OCI-M2 (cell line): ENCODE measurements around the gene PCDH1.
A peak's percentile ranks its signal among the peaks of the same experiment; 100 is the strongest.

ENCODE experiments used
- DNase-seq: peaks from one replicate; lab custom pipeline; 2025; ENCODE audit not compliant: unreplicated experiment; lab: John Stamatoyannopoulos, UW

Gene PCDH1

DNA sequence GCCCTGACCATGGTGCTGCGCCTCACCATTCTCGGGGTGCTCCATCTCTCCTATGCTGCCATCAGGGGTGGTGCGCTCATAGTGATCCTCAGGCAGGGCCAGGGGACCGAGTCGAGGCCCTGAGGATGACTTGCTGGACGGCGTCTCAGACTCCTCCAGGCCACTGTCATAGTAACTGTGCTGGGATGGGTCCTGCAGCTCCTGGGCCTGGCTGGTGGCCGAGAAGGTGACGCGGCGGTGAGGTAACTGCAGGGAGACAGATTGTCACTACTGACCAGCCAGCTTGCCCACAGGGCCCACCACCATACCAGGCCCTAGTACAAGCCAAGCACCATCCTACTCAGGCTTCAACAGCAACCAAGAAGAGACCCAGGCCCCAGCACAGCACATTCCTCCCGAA lies 21.0 kb downstream of the PCDH1 start:
- DNase-seq: no peak

DNA sequence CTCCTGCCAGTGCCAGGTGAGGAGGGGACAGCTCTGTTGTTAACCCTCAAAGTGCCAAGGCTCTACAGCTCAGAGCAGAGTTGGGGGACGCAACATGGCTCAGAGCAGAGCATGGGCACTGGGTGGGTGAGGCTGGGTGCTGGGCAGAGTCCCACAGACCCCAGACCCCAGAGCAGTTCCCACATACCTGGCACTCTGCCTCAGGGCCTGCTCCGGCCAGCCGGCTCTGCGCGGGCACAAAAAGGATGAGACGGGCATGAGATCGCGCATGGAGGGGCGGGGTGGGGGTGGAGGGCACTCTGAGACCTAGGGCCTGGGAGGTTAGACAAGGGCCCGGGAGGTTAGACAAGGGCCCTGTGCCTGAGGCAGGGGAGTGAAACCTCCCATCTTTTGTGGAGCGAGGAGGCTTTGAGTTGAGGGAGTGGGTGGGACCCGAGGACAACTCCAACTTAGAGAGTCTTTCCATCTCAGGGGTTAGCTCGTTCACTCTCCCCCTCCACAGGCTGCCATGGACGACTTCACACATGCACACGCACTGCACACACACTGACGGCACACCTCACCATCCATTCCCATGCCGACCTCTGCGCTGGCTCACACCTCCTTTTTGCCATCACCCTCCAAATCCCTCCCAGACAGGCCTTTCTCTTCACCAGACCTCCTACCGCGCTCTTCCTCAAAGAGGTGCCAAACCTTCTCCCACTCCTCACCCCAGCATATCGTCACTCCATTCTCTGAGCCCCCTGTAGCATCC lies 22.0 kb downstream of the PCDH1 start:
- no peak for DNase-seq

DNA sequence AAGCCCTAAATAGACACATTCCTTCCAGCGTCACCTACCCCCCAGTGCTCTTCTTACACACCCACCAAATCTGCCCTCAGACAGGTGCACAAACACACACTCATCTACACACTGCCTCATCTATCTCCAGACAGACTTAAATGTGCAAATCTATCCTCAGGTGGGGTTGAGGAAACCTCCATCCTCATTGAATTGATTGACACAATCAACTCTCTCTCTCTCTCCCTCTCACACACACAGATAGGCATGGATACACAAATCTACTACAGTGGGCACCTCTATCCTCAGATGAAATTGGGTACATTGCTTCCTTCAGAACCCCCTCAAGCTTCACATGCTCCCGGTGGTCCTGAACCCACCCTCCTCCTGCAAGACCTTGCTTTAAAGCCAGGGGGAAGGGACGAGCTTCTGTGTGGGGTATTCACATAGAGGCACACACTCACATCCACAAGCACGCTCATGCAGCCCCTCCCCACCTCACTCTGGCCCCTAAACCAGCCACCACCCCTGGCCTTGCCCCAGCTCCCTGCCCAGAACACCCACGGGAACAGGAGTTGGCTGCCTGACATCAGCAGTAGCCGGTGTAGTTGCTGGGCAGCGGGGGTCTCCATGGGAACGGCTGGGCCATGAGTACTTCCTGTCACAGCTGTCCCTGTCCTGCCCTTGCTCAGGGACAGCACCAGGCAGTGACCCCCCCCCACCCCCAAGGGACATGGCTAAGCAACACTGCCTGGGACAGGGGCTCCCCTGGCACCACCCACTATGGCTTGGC lies 22.8 kb downstream of the PCDH1 start:
- DNase-seq: no peak

DNA sequence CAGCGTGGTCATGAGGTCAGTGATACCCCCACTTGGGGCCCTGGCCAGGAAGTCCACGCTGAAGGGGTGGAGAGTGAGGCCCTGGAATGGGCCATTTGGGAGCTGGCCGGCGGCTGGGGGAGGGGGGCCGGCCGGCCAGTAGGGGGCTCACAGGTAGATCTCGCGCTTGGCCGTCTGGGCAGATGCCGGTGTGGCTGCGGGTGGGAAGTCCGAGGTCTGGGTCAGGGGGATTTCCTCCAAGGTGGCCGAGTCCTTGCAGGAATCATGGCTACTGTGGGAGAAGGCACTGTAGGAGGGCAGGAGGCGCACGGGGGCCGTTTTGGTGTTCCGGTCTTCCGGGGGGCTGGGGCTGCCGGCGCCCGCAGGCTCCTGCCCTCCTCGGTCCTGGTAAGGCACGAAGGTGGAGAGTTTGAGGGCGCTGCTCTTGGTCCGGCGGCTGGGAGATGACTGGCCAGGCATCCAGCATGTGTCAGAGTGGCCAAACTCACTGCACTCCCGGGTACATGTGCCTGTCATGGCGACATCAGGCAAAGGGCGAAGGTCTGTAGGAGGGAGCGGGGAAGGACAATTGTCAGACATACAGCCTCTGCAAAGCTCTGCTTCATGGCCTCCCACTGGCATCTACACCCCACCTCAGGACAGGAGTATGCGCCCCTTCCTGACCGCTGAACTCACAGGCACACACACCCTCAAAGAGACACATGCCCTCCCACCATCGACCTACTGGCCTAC lies 24.1 kb downstream of the PCDH1 start:
- DNase-seq: no peak

DNA sequence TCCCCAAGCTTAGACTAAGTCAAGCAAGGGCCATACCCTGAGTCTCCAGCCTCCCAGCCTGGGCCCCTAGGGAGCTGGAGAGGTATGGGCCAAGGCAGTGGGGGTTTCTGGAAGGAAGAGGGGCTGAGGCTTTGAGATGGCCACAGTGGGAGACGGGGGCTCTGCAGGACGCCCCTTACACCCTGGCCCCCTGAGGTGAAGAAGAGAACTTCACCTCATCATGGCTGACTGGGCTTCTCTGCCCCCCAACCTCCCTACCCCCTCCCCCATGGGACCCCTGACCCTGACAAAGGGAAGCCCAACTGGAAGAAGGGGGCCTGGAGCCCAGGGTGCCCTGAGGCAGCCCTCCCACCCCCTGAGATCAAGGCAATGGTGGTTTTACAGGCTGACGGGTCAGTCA lies 25.8 kb downstream of the PCDH1 start:
- DNase-seq: no peak

DNA sequence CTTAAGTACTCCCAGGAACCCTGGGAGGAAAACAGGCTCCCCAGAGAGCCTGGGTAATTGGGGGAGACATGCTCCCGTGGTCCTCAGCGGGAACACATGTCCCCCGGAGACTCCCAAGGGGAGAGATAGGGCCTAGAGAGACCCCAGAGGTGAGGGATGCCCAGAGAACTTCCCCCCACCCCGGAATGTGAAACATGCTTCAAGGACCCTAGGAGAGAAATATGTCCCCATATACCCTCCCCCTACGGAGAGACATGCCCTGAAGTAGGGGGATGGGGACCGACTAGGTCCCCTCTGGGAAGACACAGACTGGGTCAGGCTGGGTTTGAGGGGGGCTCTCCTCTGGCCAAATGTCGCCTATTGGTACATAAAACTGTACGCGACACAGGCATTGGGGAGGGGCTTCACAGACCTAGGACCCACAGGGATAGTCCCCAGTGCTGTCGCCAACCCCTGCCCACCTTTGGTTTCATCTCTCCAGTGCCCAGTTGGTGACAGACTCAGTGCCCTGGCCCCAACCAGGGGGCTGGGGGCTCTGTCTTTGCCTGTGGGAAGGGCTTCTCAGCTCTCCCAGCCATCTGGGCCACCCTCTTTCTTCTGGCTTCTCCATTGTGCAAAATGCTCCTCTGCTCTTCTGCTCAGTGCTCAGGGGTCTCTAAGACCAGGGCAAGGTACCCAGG lies 26.9 kb downstream of the PCDH1 start:
- DNase-seq: no peak

DNA sequence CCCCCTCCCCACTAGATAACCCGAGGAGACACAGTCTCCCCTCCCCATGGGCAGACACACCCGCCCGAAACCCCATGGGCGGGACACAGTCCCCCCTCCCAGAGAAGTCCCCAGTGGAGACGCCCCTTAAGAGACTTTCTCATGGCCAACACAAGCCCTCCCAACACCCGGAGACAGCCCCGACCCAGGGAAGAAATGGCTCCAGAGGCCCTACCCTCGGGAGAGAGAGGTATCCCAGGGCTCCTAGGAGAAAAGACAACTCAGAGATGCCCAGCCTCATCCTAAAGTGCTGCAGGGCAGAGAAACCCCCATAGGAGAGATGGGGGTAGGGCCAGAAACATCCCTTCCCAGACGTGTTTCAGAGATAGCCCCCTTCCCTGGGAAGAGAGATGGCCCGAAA lies 27.4 kb downstream of the PCDH1 start:
- no peak for DNase-seq

DNA sequence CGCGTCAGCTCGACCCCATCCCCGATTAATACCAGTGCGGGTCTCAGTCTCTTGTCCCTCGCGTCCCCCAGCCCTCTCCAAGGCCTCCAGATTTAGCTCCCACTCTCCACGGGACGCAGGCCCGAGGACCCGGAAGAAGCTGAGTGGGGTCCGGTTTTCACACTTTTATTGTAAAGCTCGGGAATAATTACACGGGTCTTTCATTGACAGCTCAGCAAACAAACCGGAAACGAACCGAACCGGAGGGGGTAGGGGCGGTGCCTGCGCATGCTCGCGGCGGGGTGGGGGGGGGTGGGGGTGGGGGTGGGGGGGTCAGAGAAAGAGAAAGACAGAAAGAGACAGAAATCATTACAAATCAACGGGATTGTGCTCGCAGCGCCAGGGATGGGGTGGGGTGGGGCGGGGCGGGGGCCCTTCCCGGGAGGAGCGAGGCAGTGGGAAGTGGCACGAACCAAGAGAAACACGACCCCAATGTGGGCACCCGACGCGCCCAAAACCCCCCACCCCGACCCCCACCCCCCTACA lies 27.9 kb downstream of the PCDH1 start:
- DNase-seq: no peak

DNA sequence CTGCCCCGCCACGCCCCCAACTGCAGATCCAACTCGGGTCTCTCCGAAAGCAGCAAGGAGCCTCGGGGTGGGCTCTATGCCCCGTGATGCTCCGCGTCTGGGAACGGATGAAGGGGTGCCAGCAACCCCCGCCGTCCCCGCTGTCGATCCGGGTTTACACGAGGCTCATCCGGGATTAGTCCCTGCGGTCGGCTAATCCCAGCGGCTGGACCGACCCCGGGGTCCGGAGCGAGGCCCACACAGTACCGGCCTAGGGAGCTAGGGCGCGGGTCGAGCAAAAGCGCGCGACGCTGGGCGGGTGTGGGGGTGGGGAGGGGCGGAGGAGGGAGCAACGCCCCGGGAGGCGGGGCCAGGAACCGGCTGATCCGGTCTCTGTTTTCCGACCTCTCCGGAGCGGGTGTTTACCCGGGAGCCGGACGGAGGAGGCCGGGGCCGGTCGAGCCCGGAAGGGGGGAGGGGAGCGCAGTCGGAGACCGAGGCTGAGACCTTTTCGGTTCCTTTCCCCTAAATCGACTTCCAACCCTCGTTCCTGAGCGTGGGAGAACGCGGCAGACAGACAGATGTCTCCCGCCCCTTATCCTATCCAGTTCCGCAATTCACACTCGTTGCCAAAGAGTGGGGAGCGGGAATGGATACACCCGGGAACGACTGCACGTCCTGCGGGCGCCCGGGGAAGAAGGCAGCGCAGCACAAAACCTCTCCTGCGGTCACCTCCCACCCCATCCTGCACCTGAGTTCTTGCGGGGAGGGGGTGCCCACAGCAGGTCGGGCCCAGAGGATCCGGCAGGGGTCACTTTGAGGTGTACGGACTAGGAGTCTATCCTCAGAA lies 28.6 kb downstream of the PCDH1 start:
- peak; percentile 13 for DNase-seq

DNA sequence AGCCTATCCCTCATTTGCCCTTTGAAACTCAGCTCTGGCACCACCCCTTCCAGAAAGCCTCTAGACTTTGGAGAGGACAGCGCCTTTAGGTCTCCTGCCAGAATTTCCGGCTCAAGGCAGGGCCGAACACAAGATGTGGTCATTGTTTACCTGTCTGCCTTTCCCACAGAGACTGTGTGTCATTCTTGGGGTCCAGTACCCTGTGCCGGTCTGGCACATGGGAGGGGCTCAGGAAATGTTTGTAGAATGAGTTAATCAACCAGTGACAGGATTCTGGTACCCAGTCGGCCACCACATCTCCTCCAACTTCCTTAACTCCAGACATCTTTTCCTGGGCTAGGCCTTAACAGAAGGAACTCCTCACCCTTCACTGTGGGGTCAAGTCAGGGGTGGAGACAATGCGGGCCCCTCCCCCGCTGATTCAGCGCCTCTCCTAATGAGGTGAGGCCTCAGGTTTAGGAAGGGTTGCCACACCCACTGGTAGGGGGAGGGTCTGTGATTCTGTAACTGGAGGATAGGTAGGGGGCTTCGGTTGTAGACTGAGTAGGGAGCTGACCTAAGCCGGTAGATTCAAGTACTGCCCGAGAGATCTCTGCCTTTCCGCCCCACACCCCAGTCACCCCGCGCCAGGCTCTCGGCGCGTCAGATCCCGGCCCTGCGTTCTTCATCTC lies 29.3 kb downstream of the PCDH1 start:
- no peak for DNase-seq

DNA sequence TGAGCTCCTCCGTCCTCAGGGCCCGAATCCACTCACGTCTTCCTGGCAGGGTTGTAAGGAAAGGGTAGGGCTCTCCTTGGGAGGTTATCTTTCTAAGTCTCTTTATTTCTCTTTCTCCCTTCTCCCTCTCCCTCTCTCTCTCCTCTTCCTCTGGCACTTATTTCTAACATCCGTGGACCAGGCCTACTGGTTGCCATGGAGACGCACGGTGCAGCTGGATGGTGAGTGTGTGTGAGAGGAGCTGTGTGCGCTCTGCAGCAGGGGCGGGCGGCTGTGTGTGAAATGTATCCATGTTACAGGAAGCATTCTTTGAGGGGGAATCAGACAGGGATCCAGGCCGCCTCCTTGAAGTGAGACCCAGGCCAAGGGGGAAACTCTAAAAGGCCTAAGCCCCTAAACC lies 32.2 kb downstream of the PCDH1 start:
- no peak for DNase-seq

DNA sequence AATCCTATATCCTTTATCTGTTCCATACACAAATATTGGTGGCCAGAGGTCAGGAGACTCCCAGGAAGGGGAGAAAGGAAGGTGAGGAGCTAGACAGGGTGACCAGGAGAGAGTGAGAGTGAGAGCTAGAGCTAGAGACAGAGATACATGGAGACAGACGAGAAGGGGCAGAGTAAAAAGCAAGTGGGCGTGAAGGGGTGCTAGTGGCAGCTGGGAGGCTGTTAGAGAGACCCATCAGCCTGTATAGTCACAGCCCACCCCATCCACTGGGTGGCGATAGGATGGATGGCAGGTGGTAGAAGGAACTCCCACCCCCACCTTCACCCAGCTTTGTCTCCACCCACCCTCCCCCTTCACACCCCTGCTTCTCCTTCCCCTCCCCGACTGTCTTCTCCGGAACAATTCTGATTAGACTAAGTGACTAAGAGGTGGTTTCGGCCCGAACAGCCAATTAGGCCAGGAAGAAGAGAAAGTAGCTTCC lies 32.8 kb downstream of the PCDH1 start:
- no peak for DNase-seq

DNA sequence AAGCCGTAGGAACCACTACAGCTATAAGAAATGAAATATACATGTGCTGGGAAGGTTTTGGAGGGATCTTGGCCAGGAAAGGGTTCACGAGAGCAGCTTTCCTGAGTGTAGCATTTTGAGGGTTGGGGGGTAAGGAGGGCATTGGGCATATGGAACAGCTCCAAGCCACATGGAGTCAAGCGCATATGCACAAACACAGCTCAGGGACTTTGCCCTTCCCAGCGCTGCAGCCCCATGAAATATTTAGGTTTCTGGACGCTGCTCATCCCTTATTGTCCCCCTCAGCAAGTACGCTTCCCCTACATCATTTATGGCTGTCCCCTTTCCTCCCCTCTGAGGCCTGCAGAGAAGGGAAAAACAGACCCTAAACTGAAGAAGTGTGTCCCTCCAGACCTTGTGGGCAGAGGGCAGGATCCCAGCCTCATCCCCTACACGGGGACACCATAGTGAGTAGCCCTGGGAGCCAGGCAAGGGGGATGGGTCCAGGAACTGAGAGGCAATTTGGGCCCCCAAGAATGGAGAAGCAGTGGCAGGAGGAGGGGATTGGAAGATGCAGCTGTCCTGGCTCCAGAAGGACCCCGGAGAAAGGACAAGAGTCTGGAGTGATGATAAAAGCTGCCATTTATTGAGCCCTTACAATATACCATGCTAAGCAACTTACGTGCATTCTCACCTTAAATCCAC lies 33.7 kb downstream of the PCDH1 start:
- no peak for DNase-seq

DNA sequence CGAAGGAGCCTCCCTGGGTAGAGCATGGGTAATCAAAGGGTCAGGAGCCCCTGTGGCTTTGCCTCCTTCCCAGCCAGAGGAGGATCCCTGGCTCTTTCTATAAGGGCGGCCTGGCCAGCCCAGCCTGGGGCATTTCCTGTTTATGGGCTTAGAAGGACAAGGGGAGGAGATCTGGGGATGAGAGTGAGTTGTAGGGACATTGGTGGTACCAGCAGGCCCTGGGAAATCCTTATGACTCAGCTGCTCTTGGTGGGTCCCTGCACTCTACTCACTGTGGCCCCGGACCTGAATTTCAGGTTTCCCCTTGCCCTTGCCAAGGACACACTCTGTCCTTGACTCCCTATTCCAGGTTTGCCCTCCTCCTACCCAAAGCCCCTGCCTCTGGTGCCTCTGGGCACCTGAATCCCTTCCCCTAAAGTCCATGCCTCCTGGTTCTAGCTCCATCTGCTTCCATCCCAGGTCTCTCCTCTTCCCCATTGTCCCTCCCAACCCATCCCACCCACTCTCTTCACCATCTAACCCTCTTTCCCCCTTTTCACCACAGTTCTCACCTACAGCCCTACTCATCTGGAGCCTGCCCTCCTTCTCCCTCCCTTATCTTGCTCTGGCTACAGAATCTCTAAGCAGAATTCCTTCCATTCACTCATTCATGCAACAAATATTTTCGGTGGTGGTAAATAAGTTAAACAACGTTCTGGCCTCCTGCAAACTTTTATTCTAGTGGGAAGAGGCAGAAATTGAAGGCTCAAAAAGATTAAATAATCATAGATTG lies 34.9 kb downstream of the PCDH1 start:
- no peak for DNase-seq

DNA sequence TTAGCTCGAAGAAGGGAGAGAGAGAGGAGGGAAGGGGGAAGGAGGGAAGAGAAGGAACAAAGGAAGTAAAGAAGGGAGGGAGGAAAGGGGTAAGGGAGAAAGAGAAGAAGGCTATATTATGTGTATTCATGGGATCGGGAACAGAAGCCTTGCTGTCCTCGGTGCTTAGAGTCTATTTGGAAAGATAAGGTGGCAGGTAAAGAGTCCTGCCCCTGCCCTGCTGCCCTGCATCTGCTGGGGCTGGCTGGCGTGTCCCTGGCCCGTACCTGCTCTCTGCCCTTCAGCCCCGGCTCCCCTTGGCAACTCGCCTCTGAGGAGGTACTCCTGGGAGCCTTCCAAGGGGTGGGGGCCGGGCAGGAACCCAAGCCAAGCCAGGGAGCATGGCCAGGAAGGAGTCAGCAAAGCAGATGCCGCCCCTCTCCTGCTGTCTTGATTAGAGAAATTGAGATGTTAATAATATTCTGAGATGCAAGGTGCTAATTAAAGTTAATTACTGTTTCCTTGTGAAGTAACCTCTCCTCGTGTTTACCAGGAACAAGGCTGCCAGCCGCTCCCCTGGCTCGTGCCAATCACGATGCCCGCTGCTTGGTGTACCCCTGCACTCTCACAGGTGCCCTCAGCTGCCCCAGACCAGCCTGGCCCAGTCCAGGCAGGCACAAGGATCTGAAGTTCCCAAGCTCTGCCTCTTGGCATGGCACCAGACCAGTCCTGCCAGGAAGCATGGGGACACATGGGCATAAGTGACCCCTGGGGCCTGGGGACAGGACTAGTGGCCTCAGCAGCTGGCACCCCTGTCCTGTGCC lies 36.6 kb downstream of the PCDH1 start:
- DNase-seq: no peak

DNA sequence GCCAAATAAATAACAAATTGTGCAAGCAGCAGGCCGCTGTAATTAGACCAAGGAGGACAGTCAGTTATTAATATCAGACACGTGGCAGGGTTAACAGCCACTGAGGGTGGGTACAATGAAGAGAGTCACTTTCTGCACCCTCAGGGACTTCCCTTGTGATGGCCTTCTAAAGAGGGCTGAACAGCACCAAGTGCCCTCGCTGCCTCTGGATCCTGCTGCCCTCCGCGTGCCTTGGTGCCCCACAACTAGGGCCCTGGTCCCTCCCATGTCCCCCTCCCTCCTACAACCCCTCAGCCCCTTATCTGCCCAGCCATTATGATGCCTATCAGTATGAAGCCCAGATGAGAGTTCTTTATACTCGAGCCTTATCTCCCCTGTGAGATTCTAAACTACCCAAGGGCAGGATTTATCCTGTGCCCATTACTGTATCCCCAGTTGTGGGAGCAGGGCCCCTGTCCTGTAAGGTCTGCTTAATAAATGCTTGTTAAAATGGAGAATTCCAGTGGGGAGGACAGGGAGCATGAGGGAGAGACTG lies 37.3 kb downstream of the PCDH1 start:
- DNase-seq: no peak

DNA sequence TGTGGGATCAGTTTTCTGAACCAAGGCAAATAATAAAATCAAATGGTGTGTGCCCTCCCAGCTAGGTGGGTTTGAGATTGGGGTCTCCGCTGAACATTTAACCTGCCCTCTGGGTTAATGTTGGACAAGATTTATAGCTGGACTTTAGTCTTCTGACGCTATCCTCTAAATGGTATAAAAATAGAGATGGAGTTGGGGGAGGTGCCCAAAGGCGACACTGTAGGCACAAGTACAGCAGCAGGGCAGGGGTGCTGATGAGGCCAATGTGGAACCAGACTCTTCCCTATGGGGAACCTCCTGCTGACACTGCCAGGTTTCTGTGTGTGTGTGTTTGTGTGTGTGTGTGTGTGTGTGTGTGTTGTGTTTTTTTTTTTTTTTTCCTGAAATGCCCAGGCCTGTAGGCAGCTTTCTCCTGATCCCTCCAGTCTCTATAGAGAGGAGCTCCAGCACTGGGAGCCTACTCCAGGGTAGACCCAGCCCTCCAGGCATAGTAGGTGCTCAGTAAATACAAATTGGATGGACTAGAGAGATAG lies 37.9 kb downstream of the PCDH1 start:
- no peak for DNase-seq
